H1 (cell line): ENCODE results near the gene CASQ2. TPM values are rescaled to one million over a fixed set of nuclear protein-coding genes. Genes with fewer than 3 reads are reported as not detected.

ENCODE experiments used
- CTCF ChIA-PET: fragments of 300-600 bp; sonication (Branson Sonifier 250); formaldehyde crosslinking; loops from one replicate; lab custom pipeline; 2021; ENCODE audit not compliant: partially characterized antibody; lab: Charles Lee
- POLR2A ChIA-PET: fragments of 300-600 bp; sonication (Branson Sonifier 250); formaldehyde crosslinking; loops from one replicate; lab custom pipeline; 2021; ENCODE audit warnings: inconsistent platforms; ENCODE audit not compliant: partially characterized antibody; lab: Charles Lee
- DNase-seq, 2 experiments: peaks; one replicate each; pipeline versions ENCODE4 v3.0.0 to v3.0.0-alpha.2; 2010 to 2022; ENCODE audit warnings: low spot score in 2 of 2, low read depth in 1 of 2, mixed read lengths in 1 of 2
- FAIRE-seq: peaks from 2 replicates; lab custom pipeline; 2011; peaks lifted over from hg19 to GRCh38; lab: Jason Lieb, UNC
- H2AFZ ChIP-seq: 2 replicates; pipeline ENCODE4 v1.8.1; 2012; ENCODE audit warnings: low read length, inconsistent platforms
- H2AK5ac ChIP-seq: 2 replicates; pipeline ENCODE4 v1.6.1; 2013; ENCODE audit warnings: low read depth, low read length
- H2BK120ac ChIP-seq: replicated peaks from 2 replicates; pipeline ENCODE3; 2013; ENCODE audit warnings: low read depth, low read length, inconsistent platforms
- H2BK12ac ChIP-seq: 2 replicates; pipeline ENCODE4 v1.6.1; 2013; ENCODE audit warnings: low read depth, low read length
- H2BK15ac ChIP-seq: 2 replicates; pipeline ENCODE4 v1.6.1; 2013; ENCODE audit warnings: low read length
- H2BK20ac ChIP-seq: 2 replicates; pipeline ENCODE4 v1.6.1; 2013; ENCODE audit warnings: low read length
- H2BK5ac ChIP-seq: 2 replicates; pipeline ENCODE4 v1.6.1; 2013; ENCODE audit warnings: low read depth, low read length
- H3K14ac ChIP-seq: 2 replicates; pipeline ENCODE4 v1.6.1; 2013; ENCODE audit warnings: inconsistent platforms; ENCODE audit not compliant: insufficient read length
- H3K18ac ChIP-seq: 2 replicates; pipeline ENCODE4 v1.6.1; 2013; ENCODE audit warnings: low read length; ENCODE audit errors: extremely low read depth
- H3K23ac ChIP-seq: 2 replicates; pipeline ENCODE4 v1.6.1; 2013; ENCODE audit warnings: inconsistent platforms; ENCODE audit not compliant: insufficient read length
- H3K23me2 ChIP-seq: 2 replicates; pipeline ENCODE4 v1.6.1; 2013; ENCODE audit warnings: low read depth, low read length
- H3K27ac ChIP-seq: 2 replicates; pipeline ENCODE4 v1.6.1; 2011; ENCODE audit warnings: low read depth, low read length, inconsistent platforms
- H3K27me3 ChIP-seq, 4 experiments: replicated peaks in 1 of 4; 1 replicate in 1 of 4; 2 replicates in 3 of 4; pipeline versions ENCODE4 v1.6.1 to v1.8.1; 2011 to 2013; ENCODE audit warnings: low read length in 3 of 4, mild to moderate bottlenecking in 3 of 4, inconsistent platforms in 2 of 4, mixed read lengths in 2 of 4, moderate library complexity in 1 of 4; ENCODE audit not compliant: control insufficient read depth in 3 of 4, insufficient read depth in 3 of 4; ENCODE audit errors: extremely low read depth in 1 of 4
- H3K36me3 ChIP-seq, 4 experiments: 2 replicates each; pipeline versions ENCODE4 v1.6.1 to v1.8.1; 2011 to 2013; ENCODE audit warnings: mild to moderate bottlenecking in 4 of 4, low read length in 3 of 4, moderate library complexity in 2 of 4, control low read depth in 1 of 4, inconsistent platforms in 1 of 4; ENCODE audit not compliant: insufficient read depth in 4 of 4, control insufficient read depth in 2 of 4
- H3K4ac ChIP-seq: replicated peaks from 2 replicates; pipeline ENCODE3; 2013; ENCODE audit warnings: low read length, low read depth, mixed read lengths, inconsistent platforms; ENCODE audit not compliant: insufficient read length
- H3K4me1 ChIP-seq, 4 experiments: replicated peaks in 1 of 4; 1 replicate in 1 of 4; 2 replicates in 3 of 4; pipeline versions ENCODE4 v1.6.1 to v1.8.1; 2011 to 2013; ENCODE audit warnings: low read length in 3 of 4, inconsistent platforms in 2 of 4, mixed read lengths in 1 of 4; ENCODE audit not compliant: insufficient read depth in 4 of 4, control insufficient read depth in 3 of 4
- H3K4me2 ChIP-seq, 2 experiments: 2 replicates each; pipeline versions ENCODE4 v1.6.1 to v1.8.1; 2011 to 2013; ENCODE audit warnings: low read depth in 2 of 2, low read length in 2 of 2, control low read depth in 1 of 2, inconsistent platforms in 1 of 2, mild to moderate bottlenecking in 1 of 2; ENCODE audit not compliant: insufficient read depth in 1 of 2
- H3K4me3 ChIP-seq, 4 experiments: fragments of 200-600, 300-600 bp in 1 of 4; sonication (generic), shearing (Covaris generic), sonication (Bioruptor Twin) in 1 of 4; 2 replicates each; pipeline versions ENCODE4 v1.5.1 to v1.8.1; 2011 to 2016; ENCODE audit warnings: low read length in 4 of 4, low read depth in 3 of 4, control low read depth in 2 of 4, inconsistent platforms in 2 of 4, mild to moderate bottlenecking in 2 of 4, mixed read lengths in 1 of 4, moderate library complexity in 1 of 4; ENCODE audit not compliant: insufficient read depth in 2 of 4; ENCODE audit errors: extremely low read depth in 1 of 4
- H3K56ac ChIP-seq: replicated peaks from 2 replicates; pipeline ENCODE3; 2013; ENCODE audit warnings: low read depth, mild to moderate bottlenecking, mixed read lengths, low read length, inconsistent platforms; ENCODE audit not compliant: insufficient read length
- H3K79me1 ChIP-seq: 2 replicates; pipeline ENCODE4 v1.6.1; 2013; ENCODE audit warnings: low read depth, low read length, control low read depth
- H3K79me2 ChIP-seq, 2 experiments: 2 replicates each; pipeline versions ENCODE4 v1.6.1 to v1.8.1; 2012 to 2013; ENCODE audit warnings: low read length in 2 of 2, mild to moderate bottlenecking in 2 of 2, inconsistent platforms in 1 of 2; ENCODE audit not compliant: insufficient read depth in 2 of 2, control insufficient read depth in 1 of 2
- H3K9ac ChIP-seq, 4 experiments: replicated peaks in 1 of 4; 1 replicate in 1 of 4; 2 replicates in 3 of 4; pipeline versions ENCODE4 v1.6.1 to v1.8.1; 2011 to 2013; ENCODE audit warnings: low read depth in 3 of 4, low read length in 3 of 4, control low read depth in 2 of 4, mild to moderate bottlenecking in 2 of 4, moderate library complexity in 2 of 4, inconsistent platforms in 1 of 4; ENCODE audit errors: extremely low read depth in 1 of 4
- H3K9me3 ChIP-seq, 2 experiments: 2 replicates each; pipeline versions ENCODE4 v1.6.1 to v1.8.1; 2012 to 2013; ENCODE audit warnings: mild to moderate bottlenecking in 2 of 2, moderate library complexity in 2 of 2, control low read depth in 1 of 2, inconsistent platforms in 1 of 2, low read depth in 1 of 2, low read length in 1 of 2, mixed read lengths in 1 of 2; ENCODE audit not compliant: insufficient read depth in 2 of 2
- H4K20me1 ChIP-seq, 2 experiments: replicated peaks in 1 of 2; 2 replicates each; pipeline versions ENCODE3 to v1.8.1; 2011 to 2013; ENCODE audit warnings: inconsistent platforms in 2 of 2, low read length in 2 of 2, mild to moderate bottlenecking in 1 of 2; ENCODE audit not compliant: insufficient read depth in 2 of 2, control insufficient read depth in 1 of 2
- H4K5ac ChIP-seq: 2 replicates; pipeline ENCODE4 v1.6.1; 2013; ENCODE audit warnings: low read length, low read depth, mixed read lengths, inconsistent platforms; ENCODE audit not compliant: insufficient read length
- H4K8ac ChIP-seq: 2 replicates; pipeline ENCODE4 v1.8.0; 2013; ENCODE audit warnings: mild to moderate bottlenecking, moderate library complexity, low read length, inconsistent platforms; ENCODE audit not compliant: insufficient read depth; ENCODE audit errors: extremely low read depth
- H4K91ac ChIP-seq: replicated peaks from 2 replicates; pipeline ENCODE3; 2013; ENCODE audit warnings: low read length, mixed read lengths, inconsistent platforms; ENCODE audit not compliant: insufficient read length
- ASH2L ChIP-seq: fragments of 200-600, 300-600 bp; sonication (generic); IDR thresholded peaks from one replicate; pipeline ENCODE4 v1.7.1; 2017; ENCODE audit warnings: low read length
- BRCA1 ChIP-seq: IDR thresholded peaks from 2 replicates; pipeline ENCODE4 v1.6.1; 2012; ENCODE audit warnings: low read depth, low read length, improper control_type of control experiment
- CHD1 ChIP-seq: IDR thresholded peaks from 2 replicates; pipeline ENCODE4 v1.6.1; 2012; ENCODE audit warnings: low read depth, low read length, improper control_type of control experiment
- E2F6 ChIP-seq: IDR thresholded peaks from 2 replicates; pipeline ENCODE4 v1.6.1; 2012; ENCODE audit warnings: inconsistent platforms
- EGR1 ChIP-seq: IDR thresholded peaks from 2 replicates; pipeline ENCODE4 v1.6.1; 2011; ENCODE audit warnings: low read depth, low read length, borderline replicate concordance
- KDM4A ChIP-seq: IDR thresholded peaks from one replicate; pipeline ENCODE4 v1.7.1; 2012; ENCODE audit warnings: low read depth, mild to moderate bottlenecking, moderate library complexity, low read length, inconsistent platforms; ENCODE audit not compliant: severe bottlenecking
- KDM5A ChIP-seq: fragments of 200-600 bp; IDR thresholded peaks from 2 replicates; pipeline ENCODE4 v1.7.1; 2012; ENCODE audit warnings: mild to moderate bottlenecking, low read length, inconsistent platforms, mixed read lengths
- MAX ChIP-seq: IDR thresholded peaks from 2 replicates; pipeline ENCODE4 v1.6.1; 2012; ENCODE audit warnings: inconsistent platforms
- RFX5 ChIP-seq: IDR thresholded peaks from 2 replicates; pipeline ENCODE4 v1.6.1; 2011; ENCODE audit warnings: low read depth, low read length, improper control_type of control experiment, borderline replicate concordance
- RNF2 ChIP-seq: fragments of 200-900, 300-1000 bp; sonication (generic); IDR thresholded peaks from 2 replicates; pipeline ENCODE4 v1.7.1; 2016; ENCODE audit warnings: borderline replicate concordance, low read depth, mild to moderate bottlenecking, antibody characterized with exemption, low read length; ENCODE audit not compliant: poor library complexity, severe bottlenecking; ENCODE audit errors: missing control alignments
- SIX5 ChIP-seq: IDR thresholded peaks from 2 replicates; pipeline ENCODE4 v1.6.1; 2011; ENCODE audit warnings: mild to moderate bottlenecking, low read depth, low read length
- SP1 ChIP-seq: IDR thresholded peaks from 2 replicates; pipeline ENCODE4 v1.6.1; 2011; ENCODE audit warnings: low read depth, low read length
- SUZ12 ChIP-seq: fragments of 200-600 bp; sonication (generic); IDR thresholded peaks from 2 replicates; pipeline ENCODE4 v1.6.1; 2012; ENCODE audit warnings: mild to moderate bottlenecking, inconsistent platforms, low read length, moderate library complexity, mixed read lengths
- TAF1 ChIP-seq: IDR thresholded peaks from 2 replicates; pipeline ENCODE4 v1.6.1; 2011; ENCODE audit warnings: mild to moderate bottlenecking, low read depth, low read length
- WGBS, 2 experiments: shearing (Covaris generic) in 1 of 2; methylation state at CpG; one replicate each; pipeline versions ENCODE4 v1.1.6 to v1.1.7; 2013 to 2015; ENCODE audit warnings: low lambda C conversion rate in 2 of 2, mixed read lengths in 2 of 2, inconsistent platforms in 1 of 2, low coverage in 1 of 2, missing lambda C conversion rate in 1 of 2; ENCODE audit not compliant: insufficient replicate concordance in 2 of 2, insufficient coverage in 1 of 2, insufficient read length in 1 of 2; ENCODE audit errors: extremely low coverage in 1 of 2, missing lambda C conversion rate in 1 of 2; 5-methylcytosine and 5-hydroxymethylcytosine counted together
- polyA plus RNA-seq, 7 experiments: library from polyadenylated mRNA; depleted of rRNA in 3 of 7; stranded (reverse) in 5 of 7; unstranded in 2 of 7; fragments of >200 nt in 5 of 7; fragments of 200-250 nt in 2 of 7; gene quantifications; 1 replicate in 5 of 7; 2 replicates in 1 of 7; 4 replicates in 1 of 7; pipeline versions ENCODE4 v1.2.1 to v1.2.3, GENCODE V29; 2011 to 2013; ENCODE audit warnings: missing spikeins in 2 of 7, mixed read lengths in 2 of 7
- total RNA-seq: library from RNA; stranded (reverse); fragmentation: NEBNext Ultra II Directional; extraction: Animal tissue kit (Norgen Biotek cat#: 25700); gene quantifications from 2 replicates; pipeline ENCODE4 v1.2.1, GENCODE V29; 2021

The CASQ2 gene
- total and polyA plus RNA-seq, 2 of the 8 experiments (the other 6 are each of a cell fraction or from before 2014, with no cell fraction given) = not detected

- peaks cover 2 to 4% of the 10 kb centered on the region in 2 experiments for H4K20me1 ChIP-seq
- H3K27me3 ChIP-seq = no peaks in the 10 kb centered on the region
- H3K18ac ChIP-seq = no peak overlapping the region
- no peak for FAIRE-seq
- H3K9me3 ChIP-seq = no peaks in the 10 kb centered on the region
- H3K23ac ChIP-seq = no peak overlapping the region
- no peaks in the 10 kb centered on the region for H3K23me2 ChIP-seq
- no peak overlapping the region for H2BK5ac ChIP-seq
- H3K14ac ChIP-seq = no peak overlapping the region
- H3K9ac ChIP-seq = no peak overlapping the region
- no peak overlapping the region for H2BK15ac ChIP-seq
- H4K91ac ChIP-seq = no peak overlapping the region
- CTCF ChIA-PET = interaction anchor here (0.7 kb wide), 2 partner anchors 32 to 47 kb away, joined by 3 read pairs; no protein-coding TSS in a partner anchor
- H2AK5ac ChIP-seq = no peak overlapping the region
- peaks cover 4 to 29% (median 20%) of the 10 kb centered on the region in 4 experiments for H3K4me1 ChIP-seq
- POLR2A ChIA-PET = no interaction called here
- H3K79me1 ChIP-seq = peaks cover 2% of the 10 kb centered on the region; the same call in 1 of the 2 replicates
- H3K27ac ChIP-seq = no peak overlapping the region
- H3K4ac ChIP-seq = no peak overlapping the region
- no peak overlapping the region for H3K4me3 ChIP-seq
- H2BK12ac ChIP-seq = no peak overlapping the region
- H4K5ac ChIP-seq = no peak overlapping the region
- H2BK120ac ChIP-seq = no peak overlapping the region
- H3K79me2 ChIP-seq = peaks cover 0 to 35% of the 10 kb centered on the region in 2 experiments; a peak in 2 of 4 replicates
- H4K8ac ChIP-seq = no peak overlapping the region
- H3K36me3 ChIP-seq = peaks cover 0 to 13% (median 8%) of the 10 kb centered on the region in 4 experiments; a peak in 7 of 8 replicates
- no peak overlapping the region for H3K4me2 ChIP-seq
- no peak for DNase-seq
- WGBS, 2 experiments = 92% methylated on average over 4 of the region's 4 CpGs; no CpG with 5 or more reads in 1 of the 2 experiments
- no peak overlapping the region for H3K56ac ChIP-seq
- H2BK20ac ChIP-seq = no peak overlapping the region
- H2AFZ ChIP-seq = no peak overlapping the region
- TF ChIP-seq CHD1 (no peak), MAX (no peak), SIX5 (no peak), SUZ12 (no peak), KDM4A (no peak), KDM5A (no peak), E2F6 (no peak), SP1 (no peak), TAF1 (no peak), BRCA1 (no peak), RFX5 (no peak), ASH2L (no peak), RNF2 (no peak), EGR1 (no peak)
These were observed 112.6 kb downstream of the CASQ2 start for GRCh38 chr1:115655916-115656315.
